GM21390 (cell line): ENCODE results near the gene GJB1.
A peak's percentile ranks its signal among the peaks of the same experiment; 100 is the strongest.
"Not testable (repeated sequence)": the region's sequence is repeated elsewhere in the genome, so short reads cannot be mapped to it uniquely, and the experiment has no call there.

Experiments used
- ATAC-seq: cut with Tn5 transposase; IDR thresholded peaks from one replicate; pipeline ENCODE4 v1.9.1; 2021; ENCODE audit not compliant: unreplicated experiment

Gene GJB1

DNA sequence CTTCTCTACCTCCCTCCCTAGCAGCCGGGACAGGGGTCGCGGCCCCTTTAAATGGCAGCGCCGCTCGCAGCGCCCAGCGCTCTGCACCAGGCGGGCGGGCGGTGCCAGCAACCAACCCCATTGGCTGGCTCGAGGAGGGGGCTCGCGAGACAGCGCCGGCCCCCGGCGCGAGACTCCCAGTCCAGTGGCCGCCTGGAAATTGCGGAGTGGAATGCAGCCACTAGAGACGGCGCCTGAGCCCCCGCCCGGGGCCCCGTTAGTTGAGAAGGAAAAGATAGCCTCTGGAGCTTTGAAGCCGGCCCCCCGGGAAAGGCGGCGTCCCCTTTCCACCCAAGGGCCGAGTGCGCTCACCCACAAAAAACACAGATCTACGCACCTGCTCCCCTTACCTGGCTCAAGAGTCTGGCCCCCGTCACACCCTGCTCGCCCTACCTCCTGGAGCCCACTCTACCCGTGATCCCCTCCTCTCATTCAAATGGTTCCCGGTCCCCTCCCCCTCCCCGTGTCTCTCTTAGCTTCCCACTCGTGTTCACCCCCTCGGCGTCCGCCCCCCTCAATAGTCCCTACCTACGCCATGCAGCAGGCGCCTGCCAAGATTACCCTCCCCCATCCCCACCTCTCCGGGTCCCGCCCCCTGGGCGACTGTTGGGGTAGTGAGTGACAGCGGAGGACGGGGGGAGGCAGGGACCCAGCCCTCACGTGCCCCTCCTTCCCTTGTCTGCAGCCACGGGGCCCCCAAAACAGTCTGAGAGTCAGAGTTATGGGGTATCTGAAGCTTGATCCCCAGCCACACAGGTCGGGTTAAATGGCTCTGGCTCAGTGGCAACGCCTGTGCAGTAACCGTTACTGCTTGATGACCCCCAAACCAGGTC lies 31.3 kb downstream of the GJB1 start, which contains the start of gene ZMYM3:
TSS of gene ZMYM3 (minus strand) at position 49 of the 872 bp plus-strand sequence. CDS start 885 bp downstream, outside the sequence.
- ATAC-seq: peak; percentile 77

DNA sequence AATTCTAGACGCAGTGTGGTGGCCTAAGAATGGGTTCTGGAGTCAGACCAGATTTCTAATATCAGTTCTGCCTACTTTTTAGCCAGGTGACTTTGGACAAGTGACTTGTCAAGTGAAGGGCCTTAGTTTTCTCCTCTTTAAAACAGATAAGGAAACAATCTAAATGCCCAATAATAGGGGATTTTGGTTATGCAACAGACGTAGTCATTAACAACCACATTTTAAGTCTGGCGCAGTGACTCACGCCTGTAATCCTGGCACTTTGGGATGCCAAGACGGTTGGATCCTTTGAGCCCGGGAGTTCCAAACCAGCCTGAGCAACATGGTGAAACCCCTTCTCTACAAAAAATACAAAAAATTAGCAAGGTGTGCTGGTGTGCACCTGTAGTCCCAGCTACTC lies 33.0 kb downstream of the GJB1 start:
- no peak for ATAC-seq

DNA sequence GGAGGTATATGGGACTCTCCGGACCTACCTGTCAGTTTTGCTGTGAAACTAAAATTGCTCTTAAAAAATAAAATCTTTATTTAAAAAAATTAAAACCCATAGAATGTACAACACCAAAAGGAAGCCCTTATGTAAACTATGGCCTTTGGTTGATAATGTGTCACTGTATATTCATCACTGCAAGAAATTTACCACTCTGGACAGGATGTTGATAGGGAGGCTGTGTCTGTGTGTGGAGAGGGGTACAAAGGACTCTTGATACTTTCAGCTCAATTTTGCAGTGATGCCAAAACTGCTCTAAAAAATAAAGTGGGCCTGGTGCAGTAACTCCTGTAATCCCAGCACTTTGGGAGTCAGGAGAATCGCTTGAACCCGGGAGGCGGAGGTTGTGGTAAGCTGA lies 33.8 kb downstream of the GJB1 start:
- ATAC-seq: no peak

DNA sequence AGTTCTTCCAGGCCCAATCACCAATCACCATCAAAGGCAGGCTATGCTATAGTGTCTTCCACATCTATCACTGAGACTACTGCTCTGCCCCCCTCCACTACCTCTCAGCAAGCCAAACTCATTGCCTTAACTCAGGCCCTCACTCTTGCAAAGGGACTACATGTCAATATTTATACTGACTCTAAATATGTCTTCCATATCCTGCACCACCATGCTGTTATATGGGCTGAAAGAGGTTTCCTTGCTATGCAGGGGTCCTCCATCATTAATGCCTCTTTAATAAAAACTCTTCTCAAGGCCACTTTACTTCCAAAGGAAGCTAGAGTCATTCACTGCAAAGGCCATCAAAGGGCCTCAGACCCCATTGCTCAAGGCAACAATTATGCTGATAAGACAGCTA lies 45.6 kb downstream of the GJB1 start:
- not testable (repeated sequence) for ATAC-seq

DNA sequence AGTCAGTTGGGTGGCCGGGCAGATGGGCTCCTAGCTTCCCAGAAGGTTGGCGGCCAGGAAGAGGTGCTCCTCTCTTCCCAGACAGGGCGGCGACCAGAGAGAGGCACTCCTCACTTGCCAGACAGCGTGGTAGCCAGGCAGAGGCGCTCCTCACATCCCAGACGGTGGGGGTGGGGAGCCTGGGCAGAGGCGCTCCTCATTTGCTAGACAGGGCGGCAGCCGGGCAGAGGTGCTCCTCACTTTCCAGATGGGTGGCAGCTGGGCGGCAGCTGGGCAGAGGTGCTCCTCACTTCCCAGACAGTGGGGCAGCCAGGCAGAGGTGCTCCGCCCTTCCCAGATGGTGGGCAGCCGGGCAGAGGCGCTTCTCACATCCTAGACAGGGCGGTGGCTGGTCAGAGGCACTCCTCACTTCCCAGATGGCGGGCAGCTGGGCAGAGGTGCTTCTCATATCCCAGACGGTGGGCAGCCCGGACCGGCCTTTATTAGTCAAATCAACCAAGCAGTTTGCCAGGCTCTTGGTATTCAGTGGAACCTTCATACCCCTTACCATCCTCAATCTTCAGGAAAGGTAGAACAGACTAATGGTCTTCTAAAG lies 46.9 kb downstream of the GJB1 start:
- no peak for ATAC-seq

DNA sequence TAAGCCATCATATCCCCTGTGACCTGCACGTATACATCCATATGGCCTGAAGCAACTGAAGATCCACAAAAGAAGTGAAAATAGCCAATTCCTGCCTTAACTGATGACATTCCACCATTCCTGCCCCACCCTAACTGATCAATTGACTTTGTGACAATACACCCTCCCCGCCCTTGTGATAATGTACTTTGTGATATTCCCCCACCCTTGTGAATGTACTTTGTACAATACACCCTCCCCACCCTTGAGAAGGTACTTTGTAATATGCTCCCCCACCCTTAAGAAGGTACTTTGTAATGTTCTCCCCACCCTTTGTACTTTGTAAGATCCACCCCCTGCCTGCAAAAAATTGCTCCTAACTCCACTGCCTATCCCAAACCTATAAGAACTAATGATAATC lies 49.3 kb downstream of the GJB1 start:
- ATAC-seq: not testable (repeated sequence)
